ENCODE results near the gene VPS35L. TPM values are rescaled to one million over a fixed set of nuclear protein-coding genes. Genes with fewer than 3 reads are reported as not detected.
A peak's percentile ranks its signal among the peaks of the same experiment; 100 is the strongest.

The VPS35L gene
- total and polyA plus RNA-seq, 4 donors: 27.4 to 65.4 (median 47.1) TPM

- no peak overlapping the region for H3K9ac ChIP-seq (ENCODE audit: insufficient read depth in 1 of 2, low read length in 2 of 2)
- H3K27me3 ChIP-seq (ENCODE audit: control insufficient read depth in 3 of 3, insufficient read depth in 3 of 3, low read length in 2 of 3): no peaks in the 10 kb centered on the region
- H3K36me3 ChIP-seq (ENCODE audit: control insufficient read depth in 4 of 4, insufficient read depth in 4 of 4, low read length in 4 of 4): no peaks in the 10 kb centered on the region
- H3K9me3 ChIP-seq (ENCODE audit: control insufficient read depth in 4 of 4, insufficient read depth in 3 of 4, low read length in 3 of 4): no peaks in the 10 kb centered on the region
- H3K27ac ChIP-seq (ENCODE audit: low read depth in 1 of 2, low read length in 1 of 2): no peak overlapping the region
- no peak for ATAC-seq (ENCODE audit: insufficient read depth, low FRiP score)
- DNase-seq: peak in 1 of 3 donors; percentile 57
- TF ChIP-seq, protein P1, sequence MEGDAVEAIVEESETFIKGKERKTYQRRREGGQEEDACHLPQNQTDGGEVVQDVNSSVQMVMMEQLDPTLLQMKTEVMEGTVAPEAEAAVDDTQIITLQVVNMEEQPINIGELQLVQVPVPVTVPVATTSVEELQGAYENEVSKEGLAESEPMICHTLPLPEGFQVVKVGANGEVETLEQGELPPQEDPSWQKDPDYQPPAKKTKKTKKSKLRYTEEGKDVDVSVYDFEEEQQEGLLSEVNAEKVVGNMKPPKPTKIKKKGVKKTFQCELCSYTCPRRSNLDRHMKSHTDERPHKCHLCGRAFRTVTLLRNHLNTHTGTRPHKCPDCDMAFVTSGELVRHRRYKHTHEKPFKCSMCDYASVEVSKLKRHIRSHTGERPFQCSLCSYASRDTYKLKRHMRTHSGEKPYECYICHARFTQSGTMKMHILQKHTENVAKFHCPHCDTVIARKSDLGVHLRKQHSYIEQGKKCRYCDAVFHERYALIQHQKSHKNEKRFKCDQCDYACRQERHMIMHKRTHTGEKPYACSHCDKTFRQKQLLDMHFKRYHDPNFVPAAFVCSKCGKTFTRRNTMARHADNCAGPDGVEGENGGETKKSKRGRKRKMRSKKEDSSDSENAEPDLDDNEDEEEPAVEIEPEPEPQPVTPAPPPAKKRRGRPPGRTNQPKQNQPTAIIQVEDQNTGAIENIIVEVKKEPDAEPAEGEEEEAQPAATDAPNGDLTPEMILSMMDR (IDR thresholded peaks at IDR 0.05; ENCODE audit: control extremely low read depth, extremely low read depth): no peak
- H3K4me3 ChIP-seq: no peak overlapping the region
- peaks cover 0 to 35% (median 12%) of the 10 kb centered on the region in 5 donors for H3K4me1 ChIP-seq (ENCODE audit: control insufficient read depth in 5 of 5, insufficient read depth in 5 of 5, low read length in 5 of 5)
- WGBS, 2 donors: 47 to 66% methylated on average over 2 of the region's 2 CpGs
Measured at GRCh38 chr16:19748389-19749168, 193.1 kb downstream of the VPS35L start.

DNA sequence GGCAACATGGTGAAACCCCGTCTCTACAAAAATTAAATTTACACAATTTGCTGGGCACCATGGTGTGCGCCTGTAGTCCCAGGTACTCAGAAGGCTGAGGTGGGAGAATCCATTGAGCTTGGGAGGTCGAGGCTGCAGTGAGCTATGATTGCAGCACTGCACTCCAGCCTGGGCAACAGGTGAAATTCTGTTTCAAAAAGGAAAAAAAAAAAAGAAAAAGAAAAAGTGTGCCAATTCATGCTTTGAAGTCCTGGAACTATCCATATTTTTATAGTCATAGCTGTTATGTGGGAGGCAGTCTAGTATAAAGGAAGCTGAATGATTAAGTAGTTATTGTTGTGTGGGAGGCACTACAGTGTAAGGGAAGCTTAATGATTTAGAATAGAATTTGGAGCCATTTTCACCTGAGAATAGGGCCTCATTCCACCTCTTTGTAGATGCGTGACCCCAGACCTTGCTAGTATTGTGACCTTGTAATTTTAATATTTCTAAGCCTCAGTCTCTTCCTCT is 194.1 kb downstream of the VPS35L start:
- Histone ChIP-seq H3K27ac (ENCODE audit: low read depth in 1 of 2, low read length in 1 of 2) (no peak overlapping the region), H3K4me1 (ENCODE audit: control insufficient read depth in 5 of 5, insufficient read depth in 5 of 5, low read length in 5 of 5) (peaks cover 0 to 35% (median 12%) of the 10 kb centered on the region in 5 donors), H3K27me3 (ENCODE audit: control insufficient read depth in 3 of 3, insufficient read depth in 3 of 3, low read length in 2 of 3) (no peaks in the 10 kb centered on the region), H3K9ac (ENCODE audit: insufficient read depth in 1 of 2, low read length in 2 of 2) (no peak overlapping the region), H3K4me3 (no peak overlapping the region), H3K36me3 (ENCODE audit: control insufficient read depth in 4 of 4, insufficient read depth in 4 of 4, low read length in 4 of 4) (peaks cover 0 to 3% (median 0%) of the 10 kb centered on the region in 4 donors), H3K9me3 (ENCODE audit: control insufficient read depth in 4 of 4, insufficient read depth in 3 of 4, low read length in 3 of 4) (no peaks in the 10 kb centered on the region)
- TF ChIP-seq, protein P1 (IDR thresholded peaks at IDR 0.05; ENCODE audit: control extremely low read depth, extremely low read depth): no peak
- DNase-seq (no peak), ATAC-seq (ENCODE audit: insufficient read depth, low FRiP score) (no peak)
- 91 to 97% methylated on average over 4 of the region's 4 CpGs for WGBS, 2 donors

Other genes starting within 250 kb of the VPS35L start
- gene TMC5, start 137.8 kb upstream of the VPS35L start, total RNA-seq: 100 to 1,000 TPM in 1 of 2 donors, 10 to 100 TPM in 1; 56.3 to 129 TPM
- gene TMC5, start 137.8 kb upstream of the VPS35L start, polyA plus RNA-seq: 10 to 100 TPM; 43.2 to 50.5 TPM
- gene GDE1, start 33.6 kb upstream of the VPS35L start, total RNA-seq: 10 to 100 TPM; 72.0 to 74.9 TPM
- 10 to 100 TPM; 38.7 to 50.8 TPM for gene GDE1, start 33.6 kb upstream of the VPS35L start, polyA plus RNA-seq
- 10 to 100 TPM; 22.0 to 67.9 TPM for gene CCP110, start 31.8 kb upstream of the VPS35L start, total RNA-seq
- 1 to 10 TPM; 7.4 to 8.7 TPM for gene CCP110, start 31.8 kb upstream of the VPS35L start, polyA plus RNA-seq
- 10 to 100 TPM; 12.7 to 14.7 TPM for gene KNOP1, start 162.5 kb downstream of the VPS35L start, total RNA-seq
- 10 to 100 TPM; 11.7 to 14.2 TPM for gene KNOP1, start 162.5 kb downstream of the VPS35L start, polyA plus RNA-seq
- 10 to 100 TPM; 26.6 to 27.0 TPM for gene IQCK, start 162.6 kb downstream of the VPS35L start, total RNA-seq
- gene IQCK, start 162.6 kb downstream of the VPS35L start, polyA plus RNA-seq: 10 to 100 TPM; 12.7 to 14.1 TPM